ENCODE measurements around the gene OR52M1.

The OR52M1 gene, protein sequence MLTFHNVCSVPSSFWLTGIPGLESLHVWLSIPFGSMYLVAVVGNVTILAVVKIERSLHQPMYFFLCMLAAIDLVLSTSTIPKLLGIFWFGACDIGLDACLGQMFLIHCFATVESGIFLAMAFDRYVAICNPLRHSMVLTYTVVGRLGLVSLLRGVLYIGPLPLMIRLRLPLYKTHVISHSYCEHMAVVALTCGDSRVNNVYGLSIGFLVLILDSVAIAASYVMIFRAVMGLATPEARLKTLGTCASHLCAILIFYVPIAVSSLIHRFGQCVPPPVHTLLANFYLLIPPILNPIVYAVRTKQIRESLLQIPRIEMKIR

DNA sequence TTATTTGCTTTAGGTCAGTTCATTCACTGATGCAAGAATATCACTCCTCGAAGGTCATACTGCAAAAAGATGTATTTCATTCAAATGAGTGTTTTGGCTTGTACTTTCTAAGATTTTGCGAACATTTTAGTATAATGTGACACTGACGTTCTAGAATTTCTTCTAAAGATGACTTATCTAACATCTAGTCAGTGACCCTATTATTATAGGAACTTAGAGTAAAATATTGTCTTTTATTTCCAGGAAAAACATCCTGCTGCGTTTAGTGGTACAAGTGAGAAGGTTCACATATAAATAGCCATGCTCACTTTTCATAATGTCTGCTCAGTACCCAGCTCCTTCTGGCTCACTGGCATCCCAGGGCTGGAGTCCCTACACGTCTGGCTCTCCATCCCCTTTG lies at the start of gene OR52M1:
Gene OR52M1 (plus strand): TSS at position 301 of the 400 bp plus-strand sequence. CDS start 0 bp downstream, at position 301.
- no peak for DNase-seq (ENCODE audit: low read depth, low spot score)
- no peak for TF ChIP-seq CTCF (IDR thresholded peaks at IDR 0.05; ENCODE audit: low read depth, low read length)
- H3K4me3 ChIP-seq (ENCODE audit: low read depth, low read length): no peak within 1 kb of the TSS
- in situ Hi-C loops (cut with HindIII; ENCODE audit: low sequenced_read_pairs): no loop called here

- H3K4me3 ChIP-seq (ENCODE audit: low read depth, low read length): no peak overlapping the region
- TF ChIP-seq CTCF (IDR thresholded peaks at IDR 0.05; ENCODE audit: low read depth, low read length): no peak
- in situ Hi-C loops (cut with HindIII; ENCODE audit: low sequenced_read_pairs): no loop called here
- DNase-seq (ENCODE audit: low read depth, low spot score): no peak
Observed at GRCh38 chr11:4495487-4495886, 49.5 kb upstream of the OR52M1 start.

GRCh38 chr11:4495986-4496385 lies 49.0 kb upstream of the OR52M1 start:
- in situ Hi-C loops (cut with HindIII; ENCODE audit: low sequenced_read_pairs): no loop called here
- no peak overlapping the region for H3K4me3 ChIP-seq (ENCODE audit: low read depth, low read length)
- no peak for TF ChIP-seq CTCF (IDR thresholded peaks at IDR 0.05; ENCODE audit: low read depth, low read length)
- no peak for DNase-seq (ENCODE audit: low read depth, low spot score)

GRCh38 chr11:4496557-4497248 lies 48.3 kb upstream of the OR52M1 start:
- no peak overlapping the region for H3K4me3 ChIP-seq (ENCODE audit: low read depth, low read length)
- no peak for TF ChIP-seq CTCF (IDR thresholded peaks at IDR 0.05; ENCODE audit: low read depth, low read length)
- in situ Hi-C loops (cut with HindIII; ENCODE audit: low sequenced_read_pairs): no loop called here
- DNase-seq (ENCODE audit: low read depth, low spot score): no peak

DNA sequence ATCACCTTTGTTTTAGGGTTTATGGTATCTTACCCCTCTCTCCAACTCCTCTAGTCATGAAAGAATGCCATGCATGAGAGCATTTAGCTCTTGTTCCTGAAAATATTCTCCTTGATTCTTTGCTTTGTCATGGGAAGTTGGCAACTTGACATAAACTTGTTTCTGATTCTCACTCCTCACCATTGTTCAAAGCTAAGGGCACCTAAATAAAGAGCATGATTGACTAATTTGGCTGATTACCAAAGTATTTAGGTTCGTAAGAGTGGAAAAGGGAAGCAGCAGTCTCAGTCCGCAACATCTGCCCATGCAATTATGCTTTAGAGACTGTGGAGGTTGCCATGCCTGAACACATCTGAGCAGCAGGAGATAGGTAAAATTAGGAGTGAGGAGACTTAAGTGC lies 36.1 kb upstream of the OR52M1 start:
- no peak overlapping the region for H3K4me3 ChIP-seq (ENCODE audit: low read depth, low read length)
- in situ Hi-C loops (cut with HindIII; ENCODE audit: low sequenced_read_pairs): no loop called here
- DNase-seq (ENCODE audit: low read depth, low spot score): no peak
- TF ChIP-seq CTCF (IDR thresholded peaks at IDR 0.05; ENCODE audit: low read depth, low read length): no peak

DNA sequence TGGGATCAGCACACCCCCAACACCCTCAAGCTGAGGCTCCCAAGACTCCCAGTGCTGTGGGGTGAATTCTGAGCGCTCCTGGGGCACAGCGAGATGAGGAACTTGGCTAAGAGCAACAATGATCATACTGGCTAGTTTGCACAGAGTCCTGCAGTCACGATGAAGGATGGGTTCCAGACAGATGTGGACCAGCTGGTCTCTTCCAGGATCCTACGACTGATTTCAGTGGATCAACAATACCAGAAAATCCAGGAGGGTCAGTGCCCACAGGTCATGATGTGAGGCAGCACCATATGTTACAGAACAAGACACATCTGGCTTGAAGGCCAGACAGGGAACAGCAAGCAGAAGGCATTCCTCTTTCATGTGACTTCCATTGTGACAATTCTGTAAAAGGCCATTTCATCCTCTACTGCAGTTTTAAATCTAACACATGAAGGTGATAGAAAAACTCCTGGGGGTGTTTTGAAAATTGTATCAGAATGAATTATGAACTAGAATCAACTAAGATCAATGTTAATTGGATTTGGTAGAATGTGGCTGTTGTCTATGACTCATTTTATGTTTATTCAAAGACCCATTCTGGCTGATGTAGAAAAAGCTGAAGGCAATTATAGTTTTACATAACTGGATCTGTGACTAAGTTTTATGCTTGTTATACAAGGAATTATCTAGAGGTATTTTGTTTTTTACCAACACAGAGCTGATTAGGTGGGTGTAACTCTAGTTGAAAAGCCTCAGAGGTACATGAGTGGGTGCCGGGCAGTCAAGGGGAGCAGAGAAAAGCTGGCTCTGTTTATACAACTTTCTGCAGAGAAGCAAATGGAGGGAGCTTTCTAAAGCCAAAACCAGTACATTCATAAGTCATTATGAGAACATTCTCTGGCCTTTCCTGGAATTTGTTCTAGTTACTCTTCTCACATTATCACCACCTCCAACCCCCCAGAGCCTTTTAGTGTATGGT lies 33.4 kb upstream of the OR52M1 start:
- no peak for TF ChIP-seq CTCF (IDR thresholded peaks at IDR 0.05; ENCODE audit: low read depth, low read length)
- in situ Hi-C loops (cut with HindIII; ENCODE audit: low sequenced_read_pairs): no loop called here
- no peak overlapping the region for H3K4me3 ChIP-seq (ENCODE audit: low read depth, low read length)
- DNase-seq (ENCODE audit: low read depth, low spot score): no peak
